ENCODE data around the gene SIK1. TPM values are rescaled to one million over a fixed set of nuclear protein-coding genes. Genes with fewer than 3 reads are reported as not detected.
A peak's percentile ranks its signal among the peaks of the same experiment; 100 is the strongest.

SIK1 gene
- polyA plus RNA-seq, 2 donors = 1.3 to 4.6 TPM

- no peak overlapping the region for H3K27ac ChIP-seq (ENCODE audit: low read depth in 2 of 2, low read length in 1 of 2)
- H3K27me3 ChIP-seq (ENCODE audit: control insufficient read depth in 1 of 2, insufficient read depth in 2 of 2, low read length in 2 of 2) = no peaks in the 10 kb centered on the region
- peaks cover 8 to 30% of the 10 kb centered on the region in 2 donors for H3K4me1 ChIP-seq (ENCODE audit: control insufficient read depth in 2 of 2, insufficient read depth in 2 of 2, low read length in 1 of 2)
- H3K4me3 ChIP-seq (ENCODE audit: low read depth in 1 of 2, low read length in 2 of 2) = no peak overlapping the region
- WGBS, 2 donors = 88 to 91% methylated on average over 21 of the region's 21 CpGs
- no peaks in the 10 kb centered on the region for H3K36me3 ChIP-seq (ENCODE audit: control insufficient read depth in 2 of 2, insufficient read depth in 2 of 2, low read length in 1 of 2)
- no peaks in the 10 kb centered on the region for H3K9me3 ChIP-seq (ENCODE audit: control insufficient read depth in 2 of 2, insufficient read depth in 1 of 2, low read depth in 1 of 2, low read length in 1 of 2)
Observed at GRCh38 chr21:43375837-43376477, 51.0 kb downstream of the SIK1 start.

GRCh38 chr21:43375006-43375836, 51.7 kb downstream of the SIK1 start:
- Histone ChIP-seq H3K27me3 (ENCODE audit: control insufficient read depth in 1 of 2, insufficient read depth in 2 of 2, low read length in 2 of 2) (no peaks in the 10 kb centered on the region), H3K27ac (ENCODE audit: low read depth in 2 of 2, low read length in 1 of 2) (no peak overlapping the region), H3K36me3 (ENCODE audit: control insufficient read depth in 2 of 2, insufficient read depth in 2 of 2, low read length in 1 of 2) (no peaks in the 10 kb centered on the region), H3K4me1 (ENCODE audit: control insufficient read depth in 2 of 2, insufficient read depth in 2 of 2, low read length in 1 of 2) (peaks cover 8 to 33% of the 10 kb centered on the region in 2 donors), H3K9me3 (ENCODE audit: control insufficient read depth in 2 of 2, insufficient read depth in 1 of 2, low read depth in 1 of 2, low read length in 1 of 2) (no peaks in the 10 kb centered on the region), H3K4me3 (ENCODE audit: low read depth in 1 of 2, low read length in 2 of 2) (no peak overlapping the region)
- WGBS, 2 donors = 90 to 92% methylated on average over 17 of the region's 17 CpGs

GRCh38 chr21:43374228-43374885, 52.6 kb downstream of the SIK1 start:
- Histone ChIP-seq H3K4me3 (ENCODE audit: low read depth in 1 of 2, low read length in 2 of 2) (no peak overlapping the region), H3K4me1 (ENCODE audit: control insufficient read depth in 2 of 2, insufficient read depth in 2 of 2, low read length in 1 of 2) (peaks cover 8 to 37% of the 10 kb centered on the region in 2 donors), H3K27me3 (ENCODE audit: control insufficient read depth in 1 of 2, insufficient read depth in 2 of 2, low read length in 2 of 2) (no peaks in the 10 kb centered on the region), H3K36me3 (ENCODE audit: control insufficient read depth in 2 of 2, insufficient read depth in 2 of 2, low read length in 1 of 2) (no peaks in the 10 kb centered on the region), H3K9me3 (ENCODE audit: control insufficient read depth in 2 of 2, insufficient read depth in 1 of 2, low read depth in 1 of 2, low read length in 1 of 2) (no peaks in the 10 kb centered on the region), H3K27ac (ENCODE audit: low read depth in 2 of 2, low read length in 1 of 2) (no peak overlapping the region)
- 95 to 96% methylated on average over 16 of the region's 16 CpGs for WGBS, 2 donors

GRCh38 chr21:43373362-43374227, 53.3 kb downstream of the SIK1 start:
- peaks cover 8 to 44% of the 10 kb centered on the region in 2 donors for H3K4me1 ChIP-seq (ENCODE audit: control insufficient read depth in 2 of 2, insufficient read depth in 2 of 2, low read length in 1 of 2)
- 77 to 80% methylated on average over 17 to 21 of the region's 21 CpGs for WGBS, 2 donors
- no peaks in the 10 kb centered on the region for H3K27me3 ChIP-seq (ENCODE audit: control insufficient read depth in 1 of 2, insufficient read depth in 2 of 2, low read length in 2 of 2)
- H3K4me3 ChIP-seq (ENCODE audit: low read depth in 1 of 2, low read length in 2 of 2) = no peak overlapping the region
- no peaks in the 10 kb centered on the region for H3K9me3 ChIP-seq (ENCODE audit: control insufficient read depth in 2 of 2, insufficient read depth in 1 of 2, low read depth in 1 of 2, low read length in 1 of 2)
- H3K36me3 ChIP-seq (ENCODE audit: control insufficient read depth in 2 of 2, insufficient read depth in 2 of 2, low read length in 1 of 2) = no peaks in the 10 kb centered on the region
- H3K27ac ChIP-seq (ENCODE audit: low read depth in 2 of 2, low read length in 1 of 2) = peak overlapping the region in 1 of 2 donors; percentile 37

GRCh38 chr21:43372663-43373361, 54.1 kb downstream of the SIK1 start:
- Histone ChIP-seq H3K27ac (ENCODE audit: low read depth in 2 of 2, low read length in 1 of 2) (peak overlapping the region; percentile 8 to 56), H3K4me1 (ENCODE audit: control insufficient read depth in 2 of 2, insufficient read depth in 2 of 2, low read length in 1 of 2) (peaks cover 8 to 45% of the 10 kb centered on the region in 2 donors), H3K4me3 (ENCODE audit: low read depth in 1 of 2, low read length in 2 of 2) (no peak overlapping the region), H3K9me3 (ENCODE audit: control insufficient read depth in 2 of 2, insufficient read depth in 1 of 2, low read depth in 1 of 2, low read length in 1 of 2) (no peaks in the 10 kb centered on the region), H3K27me3 (ENCODE audit: control insufficient read depth in 1 of 2, insufficient read depth in 2 of 2, low read length in 2 of 2) (no peaks in the 10 kb centered on the region), H3K36me3 (ENCODE audit: control insufficient read depth in 2 of 2, insufficient read depth in 2 of 2, low read length in 1 of 2) (no peaks in the 10 kb centered on the region)
- 62 to 71% methylated on average over 25 to 26 of the region's 26 CpGs for WGBS, 2 donors

- H3K27me3 ChIP-seq (ENCODE audit: control insufficient read depth in 1 of 2, insufficient read depth in 2 of 2, low read length in 2 of 2) = no peaks in the 10 kb centered on the region
- peaks cover 8 to 46% of the 10 kb centered on the region in 2 donors for H3K4me1 ChIP-seq (ENCODE audit: control insufficient read depth in 2 of 2, insufficient read depth in 2 of 2, low read length in 1 of 2)
Observed at GRCh38 chr21:43371786-43372185, 55.1 kb downstream of the SIK1 start.

GRCh38 chr21:43370888-43371570, 55.9 kb downstream of the SIK1 start:
- Histone ChIP-seq H3K4me3 (ENCODE audit: low read depth in 1 of 2, low read length in 2 of 2) (no peak overlapping the region), H3K36me3 (ENCODE audit: control insufficient read depth in 2 of 2, insufficient read depth in 2 of 2, low read length in 1 of 2) (no peaks in the 10 kb centered on the region), H3K27ac (ENCODE audit: low read depth in 2 of 2, low read length in 1 of 2) (peak overlapping the region; percentile 82 to 90), H3K27me3 (ENCODE audit: control insufficient read depth in 1 of 2, insufficient read depth in 2 of 2, low read length in 2 of 2) (no peaks in the 10 kb centered on the region), H3K4me1 (ENCODE audit: control insufficient read depth in 2 of 2, insufficient read depth in 2 of 2, low read length in 1 of 2) (peaks cover 3 to 41% of the 10 kb centered on the region in 2 donors), H3K9me3 (ENCODE audit: control insufficient read depth in 2 of 2, insufficient read depth in 1 of 2, low read depth in 1 of 2, low read length in 1 of 2) (no peaks in the 10 kb centered on the region)
- 50 to 78% methylated on average over 2 of the region's 2 CpGs for WGBS, 2 donors

More at GRCh38 chr21:43371786-43372185, 55.1 kb downstream of the SIK1 start:
- H3K4me3 ChIP-seq (ENCODE audit: low read depth in 1 of 2, low read length in 2 of 2) = no peak overlapping the region
- peak overlapping the region; percentile 7 to 20 for H3K27ac ChIP-seq (ENCODE audit: low read depth in 2 of 2, low read length in 1 of 2)
- no peaks in the 10 kb centered on the region for H3K36me3 ChIP-seq (ENCODE audit: control insufficient read depth in 2 of 2, insufficient read depth in 2 of 2, low read length in 1 of 2)
- no peaks in the 10 kb centered on the region for H3K9me3 ChIP-seq (ENCODE audit: control insufficient read depth in 2 of 2, insufficient read depth in 1 of 2, low read depth in 1 of 2, low read length in 1 of 2)
- WGBS, 2 donors = 91 to 94% methylated on average over 9 of the region's 9 CpGs

GRCh38 chr21:43370091-43370658, 56.8 kb downstream of the SIK1 start:
- Histone ChIP-seq H3K36me3 (ENCODE audit: control insufficient read depth in 2 of 2, insufficient read depth in 2 of 2, low read length in 1 of 2) (no peaks in the 10 kb centered on the region), H3K4me3 (ENCODE audit: low read depth in 1 of 2, low read length in 2 of 2) (no peak overlapping the region), H3K4me1 (ENCODE audit: control insufficient read depth in 2 of 2, insufficient read depth in 2 of 2, low read length in 1 of 2) (peaks cover 3 to 38% of the 10 kb centered on the region in 2 donors), H3K27ac (ENCODE audit: low read depth in 2 of 2, low read length in 1 of 2) (peak overlapping the region; percentile 82 to 90), H3K27me3 (ENCODE audit: control insufficient read depth in 1 of 2, insufficient read depth in 2 of 2, low read length in 2 of 2) (no peaks in the 10 kb centered on the region), H3K9me3 (ENCODE audit: control insufficient read depth in 2 of 2, insufficient read depth in 1 of 2, low read depth in 1 of 2, low read length in 1 of 2) (no peaks in the 10 kb centered on the region)
- WGBS, 2 donors = 41 to 56% methylated on average over 20 of the region's 20 CpGs
